Measurements from ENCODE around the gene APOBR.
"Not testable (repeated sequence)": the region's sequence is repeated elsewhere in the genome, so short reads cannot be mapped to it uniquely, and the experiment has no call there.

Gene APOBR, protein sequence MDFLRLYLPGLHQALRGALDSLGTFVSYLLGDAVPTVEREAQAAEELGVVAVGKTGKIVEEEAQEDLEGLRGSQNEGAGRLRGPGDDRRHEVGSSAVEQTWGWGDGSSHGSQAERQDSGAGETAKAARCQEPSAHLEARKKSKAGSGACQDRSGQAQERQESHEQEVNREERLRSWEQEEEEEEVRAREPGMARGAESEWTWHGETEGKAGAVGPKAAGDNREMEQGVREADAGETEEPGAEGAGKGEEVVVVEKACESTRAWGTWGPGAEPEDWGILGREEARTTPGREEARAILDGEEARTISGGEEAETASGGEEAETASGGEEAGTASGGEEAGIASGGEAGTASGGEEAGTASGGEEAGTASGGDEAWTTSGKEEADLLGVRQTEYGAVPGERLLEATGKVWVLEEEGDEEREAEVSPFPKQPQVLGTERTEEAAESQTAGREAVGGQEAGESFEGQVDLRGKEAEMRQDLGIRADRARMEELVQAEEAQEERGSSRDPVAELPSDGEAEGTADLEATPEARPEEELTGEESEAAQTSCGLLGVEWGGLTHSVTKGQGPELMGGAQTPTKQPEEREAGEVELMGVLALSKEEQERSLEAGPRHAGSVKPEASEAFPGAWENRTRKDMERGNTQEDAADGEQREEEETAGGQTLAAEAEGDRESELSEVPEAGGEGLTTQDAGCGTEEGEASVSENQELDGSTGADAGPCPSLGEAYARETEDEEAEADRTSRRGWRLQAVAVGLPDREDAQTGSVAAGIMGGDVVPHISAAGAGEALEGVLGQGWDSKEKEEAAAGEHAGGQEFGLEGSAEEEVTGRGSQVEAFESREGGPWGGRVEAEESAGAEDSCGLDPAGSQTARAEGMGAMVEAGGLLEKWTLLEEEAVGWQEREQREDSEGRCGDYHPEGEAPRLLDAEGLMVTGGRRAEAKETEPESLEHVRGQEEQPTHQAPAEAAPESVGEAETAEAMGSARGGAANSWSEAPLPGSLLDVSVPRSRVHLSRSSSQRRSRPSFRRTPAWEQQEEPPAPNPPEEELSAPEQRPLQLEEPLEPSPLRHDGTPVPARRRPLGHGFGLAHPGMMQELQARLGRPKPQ

DNA sequence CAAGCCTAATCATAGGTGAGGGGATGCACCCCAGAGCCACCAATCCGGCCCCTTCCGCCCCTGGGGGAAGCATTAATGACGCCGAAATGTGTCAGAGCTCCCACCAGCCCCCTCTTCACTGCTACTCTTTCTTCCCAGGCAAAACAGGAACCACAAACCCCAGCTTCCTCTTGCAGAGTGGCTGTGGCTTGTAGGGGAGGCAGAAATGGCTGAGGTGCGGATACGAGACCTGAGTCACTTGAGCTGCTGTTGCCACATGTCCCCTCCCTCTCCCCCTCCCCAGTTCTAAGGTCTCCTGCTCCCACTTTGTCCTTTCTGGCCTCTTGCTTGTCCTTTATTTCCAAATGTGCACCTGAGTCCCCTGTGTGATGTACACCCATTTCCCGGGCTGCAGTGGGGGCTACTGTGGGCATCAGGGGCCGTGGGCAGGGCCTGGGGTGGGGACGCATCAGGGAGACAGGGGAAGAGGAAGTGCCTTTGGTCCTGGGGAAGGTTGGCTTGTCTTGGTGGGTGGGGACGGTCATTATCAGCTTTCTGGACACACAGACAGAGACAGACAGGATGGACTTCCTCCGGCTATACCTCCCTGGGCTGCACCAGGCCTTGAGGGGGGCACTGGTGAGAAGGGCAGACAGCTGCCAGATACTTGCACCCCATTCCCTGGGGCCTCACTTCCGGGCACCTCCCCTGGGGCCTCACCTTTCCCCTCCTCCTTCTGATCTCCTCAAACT is at the start of gene APOBR:
APOBR (plus strand) TSS at position 523 of the 731 bp plus-strand sequence; CDS start at position 562, 39 bp downstream.
- no peak for FAIRE-seq
- no peak for DNase-seq (ENCODE audit: low spot score)

DNA sequence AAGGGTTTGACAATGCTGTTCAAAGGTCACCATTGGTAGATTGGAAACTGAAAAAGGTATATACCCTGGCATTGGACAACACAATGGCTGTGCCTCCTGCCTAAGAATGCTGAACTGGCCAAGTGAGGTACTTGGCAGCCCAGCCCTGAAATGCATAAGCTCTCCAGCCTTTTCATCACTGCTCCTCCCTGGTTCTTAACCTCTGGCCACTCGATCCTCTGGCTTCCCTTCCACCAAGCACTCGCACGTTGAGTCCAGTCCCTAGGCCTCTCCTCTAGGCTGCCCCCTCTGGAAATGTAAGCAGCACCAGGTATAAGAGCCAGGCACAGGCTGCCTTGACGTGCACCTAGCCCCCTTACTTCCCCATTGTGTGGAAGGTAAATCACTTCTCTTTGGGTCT is 48.1 kb upstream of the APOBR start:
- not testable (repeated sequence) for FAIRE-seq; DNase-seq (ENCODE audit: low spot score)

DNA sequence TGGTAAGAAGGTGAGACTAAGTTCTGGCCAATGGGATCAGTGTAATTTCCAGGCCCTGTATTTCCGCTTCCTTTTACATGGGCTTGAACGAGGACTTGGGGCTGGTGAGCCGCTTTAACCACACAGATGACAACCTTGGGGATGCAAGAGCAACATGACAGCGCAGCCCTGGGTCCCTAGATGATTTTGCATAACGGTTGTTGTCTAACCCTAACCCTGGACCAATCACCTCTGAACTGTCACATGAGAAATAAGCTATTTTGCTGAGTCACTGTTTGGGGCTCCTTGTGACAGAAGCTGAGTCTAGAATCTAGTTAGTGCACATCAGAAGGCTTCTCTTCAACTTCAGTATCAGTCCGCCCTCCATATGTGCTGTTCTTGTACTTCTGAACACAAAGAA is 47.4 kb upstream of the APOBR start:
- DNase-seq (ENCODE audit: low spot score); FAIRE-seq: not testable (repeated sequence)

DNA sequence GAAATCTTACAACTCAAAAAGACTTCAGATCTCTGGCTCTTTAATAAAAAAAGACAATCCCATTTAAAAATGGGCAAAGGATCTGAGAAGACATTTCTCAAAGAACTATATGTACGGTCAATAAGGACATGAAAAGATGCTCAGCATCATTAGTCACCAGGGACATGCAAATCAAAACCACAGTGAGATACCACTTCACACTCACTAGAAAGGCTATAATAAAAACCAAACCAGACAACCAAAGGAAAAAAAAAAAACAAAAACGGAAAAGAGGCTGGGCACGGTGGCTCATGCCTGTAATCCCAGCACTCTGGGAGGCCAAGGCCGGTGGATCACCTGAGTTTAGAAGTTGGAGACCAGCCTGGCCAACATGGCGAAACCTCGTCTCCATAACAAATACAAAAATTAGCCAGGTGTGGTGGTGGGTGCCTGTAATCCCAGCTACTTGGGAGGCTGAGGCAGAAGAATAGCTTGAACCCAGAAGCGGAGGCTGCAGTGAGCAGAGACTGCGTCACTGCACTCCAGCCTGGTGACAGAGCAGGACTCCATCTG is 20.7 kb upstream of the APOBR start:
- FAIRE-seq (no peak), DNase-seq (ENCODE audit: low spot score) (no peak)

DNA sequence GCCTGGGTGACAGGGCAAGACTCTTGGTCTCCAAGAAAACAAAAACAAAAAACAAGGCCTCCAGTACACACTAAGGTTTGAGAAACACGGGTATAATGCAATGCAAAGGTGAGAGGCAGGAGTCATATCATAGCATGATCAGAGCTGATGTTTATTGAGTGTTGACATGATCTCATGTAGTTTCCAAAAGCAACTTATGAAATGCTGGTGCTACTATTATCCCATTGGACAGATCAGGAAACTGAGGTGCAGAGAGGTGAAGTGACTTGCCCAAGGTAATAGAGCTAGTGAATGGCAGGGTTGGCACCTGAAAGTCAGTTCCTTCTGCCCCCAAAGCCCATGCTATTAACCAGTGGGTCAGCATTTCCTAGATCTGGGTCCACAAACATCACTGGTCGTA is 19.2 kb upstream of the APOBR start:
- FAIRE-seq = no peak
- no peak for DNase-seq (ENCODE audit: low spot score)

DNA sequence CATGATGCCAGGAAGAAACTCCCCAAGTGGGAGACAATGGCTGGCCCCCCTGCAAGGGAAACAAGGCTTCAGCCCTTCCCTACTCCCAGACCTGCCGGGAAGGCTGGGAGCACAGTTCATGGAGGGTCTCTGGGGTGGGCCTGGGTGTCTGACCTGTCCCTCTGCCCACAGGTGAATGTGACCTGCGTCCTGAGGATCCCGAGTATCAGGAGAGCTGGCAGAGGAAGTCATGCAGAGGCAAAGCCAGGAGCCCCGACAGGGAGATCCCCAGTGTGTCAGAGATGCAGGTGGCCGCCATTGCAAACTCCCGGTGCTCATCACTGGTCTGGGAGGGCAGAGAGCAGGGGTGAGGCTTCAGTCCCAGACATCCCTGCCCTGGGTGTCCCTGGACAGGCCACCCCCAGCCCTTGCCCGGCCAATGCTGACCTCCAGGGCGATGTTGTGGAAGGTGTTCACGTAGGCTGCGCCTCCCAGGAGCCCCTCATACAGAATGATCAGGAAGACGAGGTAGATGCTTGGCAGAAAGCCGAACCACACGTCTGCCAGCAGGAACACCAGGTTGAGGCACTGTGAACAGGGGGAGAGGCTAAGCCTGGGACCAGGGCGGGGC is 17.0 kb upstream of the APOBR start:
- DNase-seq (ENCODE audit: low spot score) = no peak
- no peak for FAIRE-seq

DNA sequence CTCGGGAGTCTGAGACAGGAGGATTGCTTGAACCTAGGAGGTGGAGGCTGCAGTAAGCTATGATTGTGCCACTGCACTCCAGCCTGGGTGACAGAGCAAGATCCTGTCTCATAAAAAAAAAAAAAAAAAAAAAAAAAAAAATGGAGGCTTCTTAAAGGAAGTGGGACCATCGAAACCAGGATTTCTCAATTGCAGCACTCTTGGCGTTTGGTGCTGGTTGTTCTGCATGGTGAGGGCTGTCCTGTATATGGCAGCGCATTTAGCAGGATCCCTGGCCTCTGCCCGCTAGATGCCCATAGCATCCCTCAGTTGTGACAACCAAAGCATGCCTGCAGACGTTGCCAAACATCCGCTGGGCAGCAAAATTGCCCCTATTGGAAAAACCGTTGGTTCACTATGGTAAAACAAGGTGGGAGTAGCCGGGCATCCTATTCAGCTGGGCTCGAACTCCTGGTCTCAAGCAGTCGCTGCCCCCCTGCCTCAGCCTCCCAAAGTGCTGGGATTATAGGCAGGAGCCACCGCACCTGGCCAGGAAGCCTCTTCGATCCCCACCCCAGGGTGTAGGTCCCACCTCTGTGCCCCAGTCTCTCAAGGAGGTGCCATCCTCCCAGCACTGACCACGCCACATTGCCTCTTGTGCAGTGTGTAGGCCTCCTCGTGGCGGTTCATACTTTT is 15.8 kb upstream of the APOBR start:
- FAIRE-seq = no peak
- DNase-seq (ENCODE audit: low spot score) = no peak

DNA sequence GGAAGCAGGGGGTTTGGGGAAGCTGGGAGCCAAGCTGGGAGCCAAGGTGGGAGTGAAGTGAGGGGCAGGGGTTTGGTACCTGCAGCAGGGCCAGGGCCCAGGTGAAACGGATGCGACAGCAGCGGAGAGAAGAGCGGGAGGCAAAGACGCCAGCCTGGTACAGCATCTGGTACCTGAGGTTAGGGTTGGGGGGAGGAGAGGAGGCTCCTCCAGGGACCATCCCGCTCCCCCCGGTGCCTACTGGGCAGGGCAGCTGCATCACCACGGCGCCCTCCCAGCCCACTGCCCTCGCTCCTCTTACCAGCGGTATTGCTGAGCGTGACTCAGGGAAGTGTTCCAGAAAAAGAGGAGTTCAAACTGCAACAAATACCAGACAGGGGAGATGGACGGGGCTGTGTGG is 12.4 kb upstream of the APOBR start:
- FAIRE-seq = no peak
- no peak for DNase-seq (ENCODE audit: low spot score)

DNA sequence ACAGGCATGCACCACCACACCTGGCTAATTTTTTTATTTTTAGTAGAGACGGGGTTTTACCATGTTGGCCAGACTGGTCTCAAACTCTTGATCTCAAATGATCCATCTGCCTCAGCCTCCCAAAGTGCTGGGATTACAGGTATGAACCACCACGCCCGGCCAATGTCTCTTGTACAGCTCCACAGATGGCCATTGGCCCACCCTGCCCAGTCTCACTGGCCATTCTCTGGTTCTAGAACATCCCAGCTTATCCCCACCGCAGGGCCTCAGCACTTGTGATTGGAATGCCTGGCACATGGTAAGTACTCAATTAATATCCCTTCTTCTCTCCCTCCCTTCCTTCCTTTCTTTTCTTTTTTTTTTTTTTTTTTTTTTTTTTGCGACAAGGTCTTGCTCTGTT is 11.1 kb upstream of the APOBR start:
- DNase-seq (ENCODE audit: low spot score); FAIRE-seq: not testable (repeated sequence)

DNA sequence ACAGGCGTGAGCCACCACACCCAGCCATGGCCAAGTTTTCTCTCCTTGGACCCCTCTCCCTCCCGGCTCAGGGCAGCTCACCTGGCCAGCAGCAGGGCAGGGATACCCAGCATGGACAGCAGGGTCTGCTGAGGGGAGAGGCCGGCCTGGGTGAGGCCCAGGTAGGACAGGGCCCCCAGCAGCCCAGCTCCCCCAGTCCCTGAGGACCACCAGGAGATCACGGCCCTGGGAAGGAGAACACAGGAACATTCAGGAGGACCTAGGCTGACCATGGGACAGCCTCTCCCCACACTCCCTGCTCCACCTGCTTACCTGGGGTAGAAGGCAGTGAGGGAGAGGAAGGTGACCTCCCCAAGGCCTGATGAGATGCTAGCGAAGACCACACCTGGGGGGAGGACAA is 8.2 kb upstream of the APOBR start:
- FAIRE-seq = no peak
- no peak for DNase-seq (ENCODE audit: low spot score)

DNA sequence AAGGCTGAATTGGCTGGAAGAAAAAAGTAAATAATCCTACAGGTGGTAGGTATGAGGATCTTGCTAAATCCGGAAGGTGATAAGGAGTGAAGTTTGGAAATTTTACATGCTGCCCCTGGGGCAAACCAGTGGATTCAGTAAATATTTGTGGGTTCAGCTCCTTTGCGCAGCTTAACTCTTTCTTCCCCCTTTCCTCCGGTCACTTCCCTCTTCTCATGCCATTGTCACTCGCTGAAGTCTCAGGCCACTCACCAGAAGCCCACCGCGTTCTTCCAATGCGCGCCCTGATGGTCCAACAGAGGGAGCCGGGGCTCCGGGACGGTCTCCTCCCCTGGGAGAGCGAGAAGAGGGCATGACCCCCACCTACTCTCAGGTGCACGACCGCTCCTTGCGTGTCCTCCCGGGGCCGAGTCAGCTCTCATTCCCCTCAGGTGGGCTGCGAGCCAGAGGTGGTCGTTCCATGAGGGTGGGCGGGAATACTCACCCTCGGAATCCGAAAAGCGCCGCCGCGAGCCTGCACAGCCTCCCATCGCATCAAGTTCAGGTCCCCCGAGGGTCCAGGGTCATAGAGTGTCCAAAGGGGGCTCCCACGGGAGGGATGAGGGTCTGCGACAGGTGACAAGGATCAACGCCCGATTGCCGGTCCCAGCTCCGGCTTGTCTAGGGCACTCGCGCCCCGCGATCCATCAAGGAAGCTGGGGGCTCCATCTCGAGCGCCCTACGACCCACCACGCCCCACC is 3.0 kb upstream of the APOBR start:
- DNase-seq (ENCODE audit: low spot score) = no peak

DNA sequence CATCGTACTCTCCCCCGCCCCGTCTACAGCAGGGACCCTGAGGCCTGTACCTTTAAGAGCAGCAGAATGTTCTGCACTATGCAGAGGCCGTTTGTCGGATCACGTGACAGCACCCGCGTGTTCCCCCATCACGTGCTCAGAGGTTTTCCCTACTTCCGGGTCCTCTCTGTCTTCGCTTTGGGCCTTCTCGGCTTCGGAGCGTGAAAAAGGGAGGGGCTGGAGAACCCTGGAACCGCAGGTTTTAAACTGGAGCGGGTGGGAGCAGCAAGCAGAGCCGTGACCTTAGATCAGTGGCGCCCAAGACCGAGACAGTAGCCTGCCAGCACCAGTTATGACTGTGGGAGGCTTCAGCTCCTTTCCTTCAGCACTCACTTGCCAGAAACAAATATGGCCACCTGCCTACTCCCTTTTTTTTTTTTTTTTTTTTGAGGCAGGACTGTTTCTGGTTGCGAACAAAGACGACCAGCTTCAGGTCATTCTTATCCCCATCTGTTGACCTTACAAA is 2.4 kb upstream of the APOBR start, which contains the start of gene CLN3:
CLN3 (minus strand) TSS at position 105 of the 505 bp plus-strand sequence. CDS start 315 bp downstream, outside the sequence.
- DNase-seq (ENCODE audit: low spot score) (peak; percentile 87), FAIRE-seq (peak; percentile 35)

More for the DNA sequence above, 3.0 kb upstream of the APOBR start:
- no peak for FAIRE-seq

DNA sequence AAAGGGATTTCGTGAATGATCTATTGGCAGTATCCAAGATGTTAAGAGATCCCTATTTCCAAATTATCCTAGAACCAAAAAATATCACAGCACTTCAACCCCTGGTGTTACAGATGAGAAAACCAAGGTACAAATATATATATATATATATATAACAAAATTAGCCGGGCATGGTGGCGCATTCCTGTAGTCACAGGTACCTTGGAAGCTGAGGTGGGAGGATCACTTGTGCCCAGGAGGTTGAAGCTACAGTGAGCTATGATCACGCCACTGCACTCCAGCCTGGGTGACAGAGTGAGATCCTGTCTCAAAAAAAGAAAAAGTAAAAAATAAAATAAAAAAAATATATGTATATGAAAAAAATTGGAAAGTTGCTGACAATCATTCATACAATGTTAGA is 1.9 kb upstream of the APOBR start:
- FAIRE-seq (no peak), DNase-seq (ENCODE audit: low spot score) (no peak)

DNA sequence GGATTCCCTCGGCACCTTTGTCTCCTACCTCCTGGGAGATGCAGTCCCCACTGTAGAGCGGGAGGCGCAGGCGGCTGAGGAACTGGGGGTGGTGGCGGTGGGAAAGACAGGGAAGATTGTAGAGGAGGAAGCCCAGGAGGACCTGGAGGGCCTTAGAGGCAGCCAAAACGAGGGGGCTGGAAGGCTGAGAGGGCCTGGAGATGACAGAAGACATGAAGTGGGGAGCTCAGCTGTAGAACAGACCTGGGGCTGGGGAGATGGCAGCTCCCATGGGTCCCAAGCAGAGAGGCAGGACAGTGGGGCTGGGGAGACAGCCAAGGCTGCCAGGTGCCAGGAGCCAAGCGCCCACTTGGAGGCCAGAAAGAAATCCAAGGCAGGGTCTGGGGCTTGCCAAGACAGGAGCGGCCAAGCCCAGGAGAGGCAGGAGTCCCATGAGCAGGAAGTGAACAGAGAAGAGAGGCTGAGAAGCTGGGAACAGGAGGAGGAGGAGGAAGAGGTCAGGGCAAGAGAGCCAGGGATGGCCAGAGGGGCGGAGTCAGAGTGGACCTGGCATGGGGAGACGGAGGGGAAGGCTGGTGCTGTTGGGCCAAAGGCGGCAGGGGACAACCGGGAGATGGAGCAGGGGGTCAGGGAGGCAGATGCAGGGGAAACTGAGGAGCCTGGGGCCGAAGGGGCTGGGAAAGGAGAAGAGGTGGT is 803 bp downstream of the APOBR start:
- DNase-seq (ENCODE audit: low spot score) = no peak
- FAIRE-seq = no peak

DNA sequence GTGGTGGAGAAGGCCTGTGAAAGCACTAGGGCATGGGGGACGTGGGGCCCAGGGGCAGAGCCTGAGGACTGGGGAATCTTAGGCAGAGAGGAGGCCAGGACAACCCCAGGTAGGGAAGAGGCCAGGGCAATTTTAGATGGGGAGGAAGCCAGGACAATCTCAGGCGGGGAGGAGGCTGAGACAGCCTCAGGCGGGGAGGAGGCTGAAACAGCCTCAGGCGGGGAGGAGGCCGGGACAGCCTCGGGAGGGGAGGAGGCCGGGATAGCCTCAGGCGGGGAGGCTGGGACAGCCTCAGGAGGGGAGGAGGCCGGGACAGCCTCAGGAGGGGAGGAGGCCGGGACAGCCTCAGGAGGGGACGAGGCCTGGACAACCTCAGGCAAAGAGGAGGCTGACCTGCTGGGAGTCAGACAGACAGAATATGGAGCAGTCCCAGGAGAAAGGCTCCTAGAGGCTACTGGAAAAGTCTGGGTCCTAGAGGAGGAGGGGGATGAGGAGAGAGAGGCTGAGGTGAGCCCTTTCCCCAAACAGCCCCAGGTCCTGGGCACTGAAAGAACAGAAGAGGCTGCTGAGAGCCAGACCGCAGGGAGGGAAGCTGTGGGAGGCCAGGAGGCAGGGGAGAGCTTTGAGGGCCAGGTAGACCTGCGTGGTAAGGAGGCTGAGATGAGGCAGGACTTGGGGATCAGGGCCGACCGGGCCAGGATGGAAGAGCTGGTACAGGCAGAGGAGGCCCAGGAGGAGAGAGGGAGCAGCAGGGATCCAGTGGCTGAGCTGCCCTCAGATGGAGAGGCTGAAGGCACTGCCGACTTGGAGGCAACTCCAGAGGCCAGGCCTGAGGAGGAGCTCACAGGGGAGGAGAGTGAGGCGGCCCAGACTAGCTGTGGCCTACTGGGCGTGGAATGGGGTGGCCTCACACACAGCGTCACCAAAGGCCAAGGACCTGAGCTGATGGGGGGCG is 1.6 kb downstream of the APOBR start:
- FAIRE-seq (no peak), DNase-seq (ENCODE audit: low spot score) (no peak)

DNA sequence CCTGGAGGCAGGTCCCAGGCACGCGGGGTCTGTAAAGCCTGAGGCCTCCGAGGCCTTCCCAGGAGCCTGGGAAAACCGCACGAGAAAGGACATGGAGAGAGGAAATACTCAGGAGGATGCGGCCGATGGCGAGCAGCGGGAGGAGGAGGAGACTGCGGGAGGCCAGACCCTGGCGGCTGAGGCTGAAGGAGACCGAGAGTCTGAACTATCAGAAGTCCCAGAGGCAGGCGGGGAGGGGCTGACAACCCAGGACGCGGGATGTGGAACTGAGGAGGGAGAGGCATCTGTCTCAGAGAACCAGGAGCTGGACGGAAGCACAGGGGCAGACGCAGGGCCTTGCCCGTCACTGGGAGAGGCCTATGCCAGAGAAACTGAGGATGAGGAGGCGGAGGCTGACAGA is 2.4 kb downstream of the APOBR start:
- FAIRE-seq (no peak), DNase-seq (ENCODE audit: low spot score) (no peak)

DNA sequence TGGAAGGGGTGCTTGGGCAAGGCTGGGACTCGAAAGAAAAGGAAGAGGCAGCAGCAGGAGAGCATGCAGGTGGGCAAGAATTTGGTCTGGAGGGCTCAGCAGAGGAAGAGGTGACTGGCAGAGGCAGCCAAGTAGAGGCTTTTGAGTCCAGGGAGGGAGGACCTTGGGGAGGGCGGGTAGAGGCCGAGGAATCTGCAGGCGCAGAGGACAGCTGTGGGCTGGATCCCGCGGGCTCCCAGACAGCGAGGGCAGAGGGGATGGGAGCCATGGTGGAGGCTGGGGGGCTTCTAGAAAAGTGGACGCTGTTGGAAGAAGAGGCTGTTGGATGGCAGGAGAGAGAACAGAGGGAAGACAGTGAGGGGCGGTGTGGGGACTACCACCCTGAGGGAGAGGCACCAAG is 2.9 kb downstream of the APOBR start:
- no peak for FAIRE-seq
- DNase-seq (ENCODE audit: low spot score) = no peak
